NCI-H1694 (cell line): ENCODE data around the gene LIF.

ENCODE experiments used
- DNase-seq: peaks from one replicate; lab custom pipeline; 2025; lab: John Stamatoyannopoulos, UW

The LIF gene

GRCh38 chr22:30284172-30284571 lies 37.6 kb upstream of the LIF start:
- DNase-seq = no peak

- DNase-seq = no peak
Measured at GRCh38 chr22:30283342-30283741, 36.8 kb upstream of the LIF start.

DNA sequence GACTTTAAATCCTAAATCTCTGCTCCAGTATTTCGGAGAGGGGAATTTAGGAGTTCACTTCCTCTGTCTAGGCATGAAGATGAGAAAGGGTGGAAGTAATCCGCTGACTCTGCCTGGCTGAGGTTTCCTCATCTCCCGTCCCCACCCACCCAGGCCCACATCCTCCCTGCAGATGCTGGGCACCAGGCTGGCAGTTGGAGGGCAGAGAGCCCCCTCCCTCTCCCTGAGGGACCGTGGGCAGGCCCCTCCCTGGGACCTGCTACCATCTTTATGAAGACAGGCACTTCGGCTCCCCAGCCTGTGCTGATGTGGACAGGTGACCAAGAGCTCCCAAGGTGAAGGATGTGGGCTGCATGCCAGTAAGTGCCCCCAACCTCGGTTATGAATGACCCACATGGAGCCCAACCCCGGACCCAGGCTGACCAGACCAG lies 36.1 kb upstream of the LIF start:
- no peak for DNase-seq

DNA sequence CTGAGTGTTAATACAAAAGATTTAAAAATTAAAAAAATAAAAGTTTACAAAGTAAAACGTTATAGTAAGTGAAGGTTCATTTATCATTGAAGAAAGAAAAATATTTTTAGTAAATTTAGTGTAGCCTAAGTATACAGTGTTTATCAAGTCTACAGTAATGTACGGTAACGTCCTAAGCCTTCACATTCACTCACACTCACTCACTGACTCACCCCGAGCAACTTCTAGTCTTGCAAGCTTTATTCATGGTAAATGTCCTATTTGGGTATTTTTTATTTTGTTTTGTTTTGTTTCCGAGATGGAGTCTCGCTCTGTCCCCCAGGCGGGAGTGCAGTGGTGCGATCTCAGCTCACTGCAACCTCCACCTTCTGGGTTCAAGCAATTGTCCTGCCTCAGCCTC lies 33.9 kb upstream of the LIF start:
- DNase-seq = no peak

DNA sequence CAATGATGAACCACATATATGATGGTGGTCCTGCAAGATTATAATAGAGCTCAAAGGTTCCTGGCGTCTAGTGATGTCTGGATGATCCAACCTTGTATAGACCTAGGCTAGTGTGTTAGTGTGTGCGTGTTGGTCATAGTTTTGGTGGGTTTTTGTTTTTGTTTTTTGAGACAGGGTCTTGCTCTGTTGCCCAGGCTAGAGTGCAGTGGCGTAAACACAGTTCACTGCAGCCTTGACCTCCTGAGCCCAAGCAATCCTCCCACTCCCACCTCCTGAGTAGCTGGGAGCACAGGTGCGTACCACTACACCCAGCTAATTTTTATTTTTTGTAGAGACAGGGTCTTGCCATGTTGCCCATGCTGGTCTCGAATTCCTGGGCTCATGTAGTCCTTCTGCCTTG lies 33.4 kb upstream of the LIF start:
- DNase-seq = no peak

- DNase-seq = no peak
Measured at GRCh38 chr22:30279046-30279788, 32.7 kb upstream of the LIF start.

DNA sequence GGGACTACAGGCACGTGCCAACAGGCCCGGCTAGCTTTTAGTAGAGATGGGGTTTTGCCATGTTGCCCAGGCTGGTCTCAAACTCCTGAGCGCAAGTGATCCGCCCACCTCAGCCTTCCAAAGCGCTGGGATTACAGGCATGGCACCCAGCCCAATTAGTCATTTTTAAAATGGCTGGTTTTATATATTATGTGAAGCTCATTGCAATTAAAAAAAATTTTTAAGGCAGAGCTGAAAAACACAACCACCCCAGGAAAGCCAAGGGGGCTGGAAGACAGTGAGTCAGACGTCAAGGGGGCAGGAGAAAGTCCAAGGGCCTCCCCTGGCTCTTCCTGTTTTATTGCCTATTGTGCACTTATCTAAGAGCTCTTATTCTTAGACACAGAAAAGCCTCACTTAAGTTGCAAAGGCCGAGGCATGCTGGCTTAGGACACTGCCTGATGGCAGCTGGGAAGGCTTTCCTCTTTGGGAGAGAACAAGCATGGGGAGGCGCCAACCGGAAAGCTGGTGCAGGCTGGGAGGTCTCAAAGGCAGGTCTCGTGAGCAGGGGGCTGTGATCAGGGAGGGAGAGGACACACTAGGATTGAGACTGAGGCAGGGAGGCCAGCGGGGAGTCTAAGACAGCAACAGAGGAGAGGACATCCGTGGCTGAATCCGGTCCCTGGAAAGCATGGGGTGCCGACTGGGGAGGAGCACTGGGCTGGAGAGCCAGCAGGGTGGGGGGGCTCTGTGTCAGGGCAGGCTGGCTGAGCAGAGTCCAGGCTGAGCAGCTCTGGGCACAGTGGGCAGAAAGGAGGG lies 31.2 kb upstream of the LIF start:
- no peak for DNase-seq

GRCh38 chr22:30276039-30276438 lies 29.5 kb upstream of the LIF start:
- no peak for DNase-seq

DNA sequence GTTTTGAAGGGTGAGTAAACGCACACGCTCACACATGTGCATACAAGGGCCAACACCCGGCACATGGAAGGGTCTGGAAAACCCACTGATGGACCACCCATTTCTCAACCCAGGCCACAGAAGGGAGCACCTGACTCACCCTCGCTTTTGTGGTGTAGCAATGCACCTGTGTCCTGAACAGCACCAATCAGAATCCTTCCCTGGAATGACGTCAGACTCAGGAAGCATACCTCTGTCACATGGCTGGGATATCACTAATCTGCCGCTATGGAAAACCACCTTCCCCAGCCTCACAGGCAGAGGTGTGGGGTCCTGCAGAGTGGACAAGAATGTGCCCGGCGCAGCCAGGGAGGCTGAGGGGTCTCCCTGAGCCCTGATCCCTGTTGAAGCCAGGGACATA lies 29.1 kb upstream of the LIF start:
- DNase-seq = no peak

DNA sequence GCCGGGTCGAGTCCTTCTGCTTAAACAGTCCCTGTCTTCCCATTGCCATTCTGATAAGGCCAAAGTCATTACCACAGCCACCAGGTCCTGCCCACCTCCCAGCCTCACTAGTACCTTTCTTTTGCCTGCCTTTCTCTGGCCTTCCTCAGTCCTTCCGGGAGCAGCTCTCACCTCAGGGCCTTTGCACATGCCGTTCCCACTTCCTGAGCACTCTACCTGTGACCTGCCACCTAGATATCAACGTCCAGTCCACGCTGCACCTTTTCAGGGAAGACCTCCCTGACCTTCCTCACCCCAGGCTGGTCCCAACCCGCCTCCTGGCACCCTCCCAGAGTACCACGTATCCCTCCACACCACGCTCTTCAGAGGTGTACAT lies 27.9 kb upstream of the LIF start:
- DNase-seq = no peak

DNA sequence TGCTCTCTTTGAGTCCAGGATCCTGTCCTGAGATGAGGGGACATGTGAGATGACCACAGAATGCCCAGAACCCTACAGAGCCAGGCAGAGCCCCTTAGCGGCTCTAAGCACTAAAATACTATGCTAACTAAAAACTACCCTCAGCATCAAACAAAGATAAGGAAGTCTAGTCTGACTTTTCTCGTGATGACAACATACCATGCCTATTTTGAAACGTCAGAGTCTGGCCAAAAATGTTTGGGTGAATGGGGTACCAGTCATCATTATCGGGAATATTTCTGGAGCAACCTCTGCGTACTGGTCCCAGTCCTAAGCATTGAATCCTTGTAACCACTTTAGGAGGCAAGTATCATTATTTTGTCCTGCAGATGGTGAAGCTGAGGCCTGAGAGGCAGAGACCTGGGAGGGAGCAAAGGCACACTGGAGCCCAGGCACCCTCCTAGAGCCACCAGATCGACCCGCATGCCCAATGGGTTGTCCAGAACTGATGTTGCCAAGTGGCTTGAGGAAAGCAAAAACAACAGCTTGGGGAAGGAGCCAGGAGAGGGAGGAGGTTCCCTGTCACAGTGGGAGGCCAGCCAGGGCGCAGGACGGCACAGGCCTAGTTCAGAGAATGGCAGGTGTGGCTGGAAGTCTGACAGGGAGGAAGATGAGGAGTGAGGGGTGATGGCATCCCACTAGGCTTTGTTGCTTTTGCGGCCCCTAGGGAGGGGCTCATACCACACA lies 27.3 kb upstream of the LIF start:
- no peak for DNase-seq

DNA sequence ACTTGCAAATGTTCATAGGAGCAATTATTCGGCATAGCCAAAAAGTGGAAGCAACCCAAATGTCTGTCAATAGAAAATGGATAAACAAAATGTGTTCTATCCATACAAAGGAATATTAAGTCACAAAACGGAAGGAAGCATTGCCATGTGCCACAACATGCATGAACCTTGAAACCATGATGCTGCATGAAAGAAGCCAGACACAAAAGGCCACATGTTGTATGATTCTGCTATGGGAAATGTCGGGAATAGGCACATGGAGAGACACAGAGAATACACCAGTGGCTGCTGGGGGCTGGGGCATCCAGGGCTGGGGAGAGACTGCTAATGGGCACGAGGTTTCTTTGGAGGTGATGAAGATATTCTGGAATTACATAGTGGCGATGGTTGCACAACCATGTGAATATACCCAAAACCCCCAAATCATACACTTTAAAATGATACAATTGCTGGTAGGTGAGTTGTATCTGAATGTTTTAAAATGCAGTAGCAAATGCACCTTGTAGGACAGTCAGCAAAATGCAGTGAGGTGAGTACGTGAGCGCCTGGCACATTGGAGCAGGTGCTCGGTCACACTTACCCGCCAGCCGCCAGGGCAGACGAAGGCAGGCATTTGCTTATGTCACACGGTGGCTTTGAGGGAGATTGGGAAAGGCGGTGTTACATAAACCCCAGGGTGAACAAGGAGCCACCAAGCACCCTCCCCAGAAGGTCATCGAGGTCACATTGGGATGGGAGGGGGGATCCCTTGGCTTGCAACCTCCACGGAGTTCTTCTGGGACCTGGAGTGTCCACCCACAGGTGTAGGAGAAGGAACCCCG lies 26.4 kb upstream of the LIF start:
- DNase-seq = no peak

DNA sequence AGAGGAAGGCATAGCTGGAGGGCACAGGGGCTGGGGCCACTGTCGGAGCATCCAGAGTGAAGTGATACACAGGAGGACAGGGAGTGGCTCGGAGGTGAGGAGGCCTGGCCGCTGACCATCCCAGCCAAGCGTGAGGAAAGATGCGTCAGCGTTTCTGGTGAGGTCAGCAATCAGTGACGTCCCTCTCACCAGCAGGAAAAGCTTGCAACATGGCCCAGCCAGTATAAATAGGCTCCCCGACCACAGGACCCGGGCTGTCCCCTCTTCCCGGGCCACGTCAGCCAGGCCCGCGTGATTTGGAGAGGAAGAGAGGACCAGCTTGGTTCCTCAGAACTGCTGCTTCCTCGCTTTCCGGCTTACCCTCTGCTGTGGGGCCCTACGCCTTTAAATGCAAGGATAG lies 24.3 kb upstream of the LIF start:
- no peak for DNase-seq

GRCh38 chr22:30268331-30268730 lies 21.8 kb upstream of the LIF start:
- no peak for DNase-seq

DNA sequence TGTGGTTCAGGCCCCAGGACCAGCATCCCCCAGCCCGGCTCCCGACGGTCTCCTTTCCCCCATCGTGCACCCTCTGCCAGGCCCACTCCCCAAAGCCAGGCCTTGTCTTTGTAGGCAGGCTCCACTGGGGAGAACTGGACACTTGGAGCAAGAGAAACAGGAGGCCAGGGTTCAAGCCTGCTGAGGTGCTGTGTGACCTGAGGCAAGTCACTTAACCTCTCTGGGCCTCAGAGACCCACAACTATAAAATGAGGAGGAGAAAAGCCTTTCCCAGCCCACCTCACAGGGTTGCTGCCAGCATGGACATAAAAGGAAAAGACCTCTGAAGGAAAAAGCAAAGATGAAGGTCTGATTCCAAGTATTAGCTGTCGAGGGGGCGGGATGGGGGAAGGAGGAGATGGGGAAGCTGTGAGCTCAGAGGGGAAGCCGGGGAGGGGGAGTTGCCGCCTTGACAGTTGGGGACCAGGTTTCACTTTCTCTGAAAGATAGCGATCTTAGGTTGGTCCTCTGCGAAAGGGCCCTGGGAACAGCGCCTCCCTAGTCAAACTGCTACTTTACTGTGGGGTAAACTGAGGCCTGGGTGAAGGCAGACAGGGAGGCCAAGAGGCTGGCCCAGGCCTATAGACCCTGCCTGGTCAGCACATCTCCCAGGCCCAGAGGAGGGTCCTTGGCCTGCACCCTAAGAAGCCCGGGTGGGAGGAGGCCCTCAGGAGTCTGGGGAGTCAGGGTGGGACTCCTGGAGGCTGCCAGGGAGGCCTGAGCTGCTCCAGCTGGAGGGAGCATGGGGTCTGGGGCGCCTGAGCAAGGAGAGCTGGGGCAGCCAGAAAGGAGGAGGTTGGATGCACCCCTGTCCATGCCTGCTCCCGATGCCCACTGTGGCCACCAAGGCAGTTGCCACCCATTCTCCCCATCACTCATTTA lies 21.1 kb upstream of the LIF start:
- DNase-seq = no peak

GRCh38 chr22:30266445-30267381 lies 20.2 kb upstream of the LIF start, which contains the start of gene OSM:
TSS of gene OSM (minus strand) at chr22:30266851. CDS start at chr22:30266799, 52 bp downstream.
- DNase-seq = no peak

GRCh38 chr22:30265823-30266444 lies 19.4 kb upstream of the LIF start:
- DNase-seq = no peak

- no peak for DNase-seq
Measured at GRCh38 chr22:30265131-30265720, 18.7 kb upstream of the LIF start.

- DNase-seq = no peak
Measured at GRCh38 chr22:30263883-30264282, 17.3 kb upstream of the LIF start.
